IPS-18c (cell line): ENCODE measurements around the gene ZNF778.

ENCODE experiments used
- H3K4me3 ChIP-seq: 2 replicates; pipeline ENCODE4 v1.7.0; 2013; ENCODE audit warnings: low read depth, mild to moderate bottlenecking, low read length, moderate library complexity; ENCODE audit not compliant: insufficient read depth
- H3K9me3 ChIP-seq: one replicate; pipeline ENCODE4 v1.6.1; 2013; ENCODE audit warnings: mild to moderate bottlenecking, low read length, moderate library complexity; ENCODE audit not compliant: control insufficient read depth, insufficient read depth

ZNF778 gene

DNA sequence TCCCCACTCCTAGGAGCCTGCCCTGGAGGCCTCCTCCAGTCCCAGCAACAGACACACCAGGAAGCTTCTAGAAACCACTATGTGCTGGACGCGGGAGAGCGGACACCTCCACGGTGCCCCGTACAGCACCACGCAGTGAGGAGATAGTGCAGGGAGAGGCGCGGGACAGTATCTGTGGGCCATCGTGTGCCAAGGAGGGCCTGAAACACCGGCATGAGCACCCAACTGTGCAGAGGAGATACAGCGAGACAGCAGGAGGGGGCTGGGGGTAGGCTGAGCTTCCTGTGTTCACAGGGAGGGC, 57.7 kb downstream of the ZNF778 start:
- Histone ChIP-seq H3K9me3 (no peaks in the 10 kb centered on the region), H3K4me3 (no peak overlapping the region)

GRCh38 chr16:89275837-89276720, 58.6 kb downstream of the ZNF778 start:
- H3K4me3 ChIP-seq = no peak overlapping the region

DNA sequence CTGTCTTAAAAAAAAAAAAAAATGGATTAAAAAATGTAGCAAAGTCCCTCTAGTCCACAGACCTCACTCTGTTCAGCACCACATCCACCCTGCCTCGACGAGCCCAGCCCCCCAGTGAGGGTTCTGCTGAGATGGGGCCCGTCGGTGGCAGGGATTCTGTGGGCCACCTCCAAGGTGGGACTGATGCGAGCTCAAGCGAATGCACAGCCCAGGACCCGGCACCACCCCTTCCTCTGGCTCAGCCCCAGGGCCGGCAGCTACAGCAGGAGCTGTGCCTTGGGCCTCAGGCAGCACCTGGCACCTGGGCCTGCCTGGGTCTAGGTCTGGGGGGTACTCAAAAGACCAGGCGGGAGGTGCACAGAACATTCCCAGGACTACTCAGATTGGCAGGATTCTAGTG, 59.5 kb downstream of the ZNF778 start:
- no peaks in the 10 kb centered on the region for H3K9me3 ChIP-seq
- no peak overlapping the region for H3K4me3 ChIP-seq

More at GRCh38 chr16:89275837-89276720, 58.6 kb downstream of the ZNF778 start:
- no peaks in the 10 kb centered on the region for H3K9me3 ChIP-seq

DNA sequence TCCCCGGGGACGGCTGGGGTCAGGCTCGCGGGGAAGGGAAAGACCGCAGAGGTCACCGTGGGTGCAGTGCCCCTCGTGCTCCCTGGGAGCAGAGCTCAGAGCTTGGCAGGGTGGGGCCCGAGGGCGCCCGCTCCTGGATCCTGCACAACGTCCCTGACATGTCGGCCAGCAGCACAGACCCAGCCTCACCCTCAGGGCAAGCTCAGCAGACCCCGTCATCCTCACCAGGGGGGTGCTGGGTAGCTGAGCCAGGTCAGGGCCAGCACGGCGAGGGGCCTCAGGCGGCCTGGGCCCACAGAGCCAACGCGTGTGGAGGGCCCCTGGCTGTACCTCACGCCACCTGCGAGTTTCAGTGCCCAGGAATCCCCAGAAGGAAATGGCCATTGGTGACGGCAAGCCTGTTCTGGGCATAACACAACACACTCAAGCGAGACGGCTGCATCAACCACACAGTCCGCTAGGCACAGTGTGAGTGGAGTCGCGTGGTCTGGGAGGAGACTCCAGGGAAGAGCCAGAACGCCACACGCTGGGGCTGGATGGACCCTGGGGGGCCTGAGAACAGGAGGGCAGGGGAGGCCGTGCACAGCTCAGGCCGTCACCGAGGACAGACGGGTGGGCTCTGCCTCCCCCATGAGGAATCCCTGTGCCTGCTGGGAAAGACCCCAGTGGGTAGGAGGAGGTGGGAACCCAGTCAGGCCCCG, 60.3 kb downstream of the ZNF778 start:
- no peaks in the 10 kb centered on the region for H3K9me3 ChIP-seq
- no peak overlapping the region for H3K4me3 ChIP-seq

DNA sequence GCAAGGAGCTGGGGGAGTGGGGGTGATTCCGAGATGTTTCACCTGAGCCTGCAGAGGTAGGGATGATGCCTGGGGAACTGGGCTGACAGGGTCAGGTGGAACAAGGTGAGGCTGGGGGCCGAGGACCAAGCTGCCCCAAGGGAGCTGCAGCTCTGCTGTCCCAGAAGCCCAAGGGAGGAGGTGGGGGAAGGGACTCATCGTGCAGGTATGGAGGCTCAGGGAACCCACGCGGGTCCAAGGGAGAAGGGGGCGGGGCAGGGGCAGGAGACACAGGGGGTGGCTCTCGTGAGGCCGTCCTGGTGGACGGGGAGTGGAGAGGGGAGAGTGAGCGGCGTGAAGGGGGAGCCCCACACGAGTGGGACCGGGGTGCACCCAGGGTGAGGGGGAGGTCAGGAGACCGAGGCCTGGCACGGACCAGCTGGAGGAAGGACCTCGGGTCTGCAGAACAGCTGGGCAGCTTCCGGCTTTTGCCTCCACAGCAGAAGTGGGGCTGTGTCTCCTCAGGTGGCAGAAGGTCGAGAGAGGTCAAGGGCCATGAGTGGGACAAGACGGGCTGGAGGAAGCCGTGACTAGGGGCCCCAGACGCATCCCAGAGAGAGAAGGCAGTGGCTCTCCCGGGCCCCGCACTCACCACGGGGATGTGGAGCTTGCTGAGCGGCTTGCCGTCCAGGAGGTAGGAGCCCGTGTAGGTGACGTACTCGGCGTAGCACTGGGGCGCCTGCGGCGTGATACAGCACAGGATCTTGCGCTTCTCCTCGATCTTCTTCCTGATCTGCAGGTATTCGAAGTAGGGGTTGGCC, 61.1 kb downstream of the ZNF778 start:
- H3K9me3 ChIP-seq = no peaks in the 10 kb centered on the region

DNA sequence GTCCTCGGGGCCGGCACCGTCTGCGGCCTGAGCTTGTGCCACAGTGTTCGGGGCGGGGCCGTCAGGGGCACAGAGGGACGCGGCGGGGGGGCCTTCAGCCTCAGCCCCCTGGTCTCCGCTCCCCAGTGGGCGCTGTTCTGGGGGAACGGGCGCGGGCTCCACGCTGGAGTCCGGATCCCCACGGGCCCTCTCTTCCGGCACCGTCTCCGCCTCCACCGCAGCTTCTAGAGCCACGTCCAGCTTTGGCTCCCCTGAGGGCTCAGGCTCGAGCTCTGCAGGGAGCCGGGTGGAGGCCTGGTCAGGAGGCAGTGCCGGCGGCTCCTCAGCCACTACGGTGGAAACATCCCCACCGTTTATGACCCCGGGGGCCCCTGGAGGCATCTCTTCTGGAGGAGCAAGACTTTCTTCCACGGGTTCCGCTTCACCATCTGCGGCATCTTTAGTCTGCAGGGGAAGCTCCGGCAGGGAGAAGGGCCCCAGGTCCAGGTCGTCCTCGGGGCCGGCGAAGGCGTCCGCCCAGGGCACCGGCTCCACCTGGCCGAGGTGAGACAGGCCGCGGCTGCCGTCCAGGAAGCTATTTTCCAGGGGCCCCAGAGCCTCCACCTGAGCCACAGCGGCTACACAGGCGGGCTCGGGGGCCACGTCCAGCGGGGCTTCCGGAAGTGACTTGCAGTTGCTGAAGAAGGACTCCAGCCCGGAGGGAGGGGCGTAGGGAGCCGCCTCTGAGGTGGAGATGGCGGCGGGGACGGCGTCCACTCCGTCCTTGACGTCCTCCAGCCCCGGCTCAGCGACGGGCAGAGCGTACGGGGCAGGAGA, 62.4 kb downstream of the ZNF778 start:
- no peak overlapping the region for H3K4me3 ChIP-seq
- H3K9me3 ChIP-seq = no peaks in the 10 kb centered on the region

More for the DNA sequence above, 61.1 kb downstream of the ZNF778 start:
- H3K4me3 ChIP-seq = no peak overlapping the region

- Histone ChIP-seq H3K4me3 (no peak overlapping the region), H3K9me3 (no peaks in the 10 kb centered on the region)
Observed at GRCh38 chr16:89280546-89281188, 63.2 kb downstream of the ZNF778 start.

DNA sequence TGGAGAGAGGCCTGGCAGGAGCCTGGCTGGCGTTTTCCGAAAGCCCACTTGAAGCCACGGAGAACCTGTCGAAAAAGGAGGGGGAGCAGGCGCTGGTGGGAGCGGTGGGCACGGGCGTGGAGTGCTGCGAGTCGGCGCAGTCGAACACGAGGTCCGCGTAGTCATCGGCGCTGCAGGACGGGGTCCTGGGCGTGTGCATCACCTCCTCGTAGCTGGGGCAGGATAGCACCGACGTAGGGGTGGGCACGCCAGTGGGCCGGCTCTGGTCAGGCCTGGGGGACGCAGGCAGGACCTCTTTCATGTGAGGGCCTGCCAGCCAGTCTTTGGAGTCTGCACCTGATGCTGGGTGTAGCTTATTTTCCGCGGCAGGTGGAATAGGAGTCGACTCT, 63.7 kb downstream of the ZNF778 start:
- Histone ChIP-seq H3K9me3 (no peaks in the 10 kb centered on the region), H3K4me3 (no peak overlapping the region)

GRCh38 chr16:89281829-89282228, 64.3 kb downstream of the ZNF778 start:
- Histone ChIP-seq H3K9me3 (no peaks in the 10 kb centered on the region), H3K4me3 (no peak overlapping the region)

- Histone ChIP-seq H3K9me3 (no peaks in the 10 kb centered on the region), H3K4me3 (no peak overlapping the region)
Observed at GRCh38 chr16:89282523-89282922, 65.0 kb downstream of the ZNF778 start.

DNA sequence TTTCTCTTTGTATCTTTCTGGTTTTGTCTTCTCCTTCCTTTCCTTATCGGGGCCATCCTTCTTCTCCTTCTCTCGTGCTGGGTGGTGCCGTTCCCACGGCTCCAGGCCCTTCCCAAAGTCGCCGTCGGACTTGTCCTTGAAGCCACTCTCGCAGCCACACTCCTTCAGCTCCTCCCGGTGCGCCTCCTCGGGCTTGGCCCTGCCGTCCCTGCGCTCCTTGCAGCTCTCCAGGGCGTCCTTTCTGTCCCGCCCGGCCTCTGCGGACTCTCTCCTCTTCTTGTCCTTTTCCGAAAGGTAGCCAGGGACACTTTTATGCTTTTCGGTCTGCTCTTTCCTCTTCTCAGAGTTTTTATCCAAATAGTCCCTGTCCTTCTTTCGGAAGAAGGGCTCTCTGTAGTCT, 65.9 kb downstream of the ZNF778 start:
- no peak overlapping the region for H3K4me3 ChIP-seq
- H3K9me3 ChIP-seq = no peaks in the 10 kb centered on the region

DNA sequence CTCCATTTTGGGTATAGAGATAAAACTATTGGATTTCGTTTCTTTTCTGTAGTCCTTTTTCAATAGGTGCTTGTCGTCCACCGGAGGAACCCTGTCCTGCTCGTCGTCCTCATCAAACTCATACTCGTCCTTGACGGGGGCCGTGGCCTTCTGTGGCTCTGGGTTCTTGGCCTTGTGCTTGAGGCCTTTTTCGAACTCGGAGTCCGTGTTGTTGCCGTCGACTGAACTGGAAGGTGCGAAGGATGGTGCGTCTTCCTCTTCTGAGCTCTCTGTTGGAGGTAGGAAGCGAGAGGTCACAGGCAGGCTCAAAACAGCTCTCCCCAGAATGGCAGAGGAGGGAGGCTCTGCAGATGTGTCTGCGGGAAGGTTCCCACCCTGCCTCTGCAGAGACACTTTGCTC, 67.9 kb downstream of the ZNF778 start:
- no peaks in the 10 kb centered on the region for H3K9me3 ChIP-seq
- no peak overlapping the region for H3K4me3 ChIP-seq

- H3K9me3 ChIP-seq = no peaks in the 10 kb centered on the region
Observed at GRCh38 chr16:89286096-89286495, 68.6 kb downstream of the ZNF778 start.

More at GRCh38 chr16:89286096-89286495, 68.6 kb downstream of the ZNF778 start:
- no peak overlapping the region for H3K4me3 ChIP-seq
